ENCODE measurements around the gene EIF4H. TPM values are rescaled to one million over a fixed set of nuclear protein-coding genes. Genes with fewer than 3 reads are reported as not detected.
A peak's percentile ranks its signal among the peaks of the same experiment; 100 is the strongest.
"Not testable (repeated sequence)": the region's sequence is repeated elsewhere in the genome, so short reads cannot be mapped to it uniquely, and the experiment has no call there.

The EIF4H gene
- total RNA-seq, 4 donors from 2014 or later, result 212 to 351 (median 309) TPM

DNA sequence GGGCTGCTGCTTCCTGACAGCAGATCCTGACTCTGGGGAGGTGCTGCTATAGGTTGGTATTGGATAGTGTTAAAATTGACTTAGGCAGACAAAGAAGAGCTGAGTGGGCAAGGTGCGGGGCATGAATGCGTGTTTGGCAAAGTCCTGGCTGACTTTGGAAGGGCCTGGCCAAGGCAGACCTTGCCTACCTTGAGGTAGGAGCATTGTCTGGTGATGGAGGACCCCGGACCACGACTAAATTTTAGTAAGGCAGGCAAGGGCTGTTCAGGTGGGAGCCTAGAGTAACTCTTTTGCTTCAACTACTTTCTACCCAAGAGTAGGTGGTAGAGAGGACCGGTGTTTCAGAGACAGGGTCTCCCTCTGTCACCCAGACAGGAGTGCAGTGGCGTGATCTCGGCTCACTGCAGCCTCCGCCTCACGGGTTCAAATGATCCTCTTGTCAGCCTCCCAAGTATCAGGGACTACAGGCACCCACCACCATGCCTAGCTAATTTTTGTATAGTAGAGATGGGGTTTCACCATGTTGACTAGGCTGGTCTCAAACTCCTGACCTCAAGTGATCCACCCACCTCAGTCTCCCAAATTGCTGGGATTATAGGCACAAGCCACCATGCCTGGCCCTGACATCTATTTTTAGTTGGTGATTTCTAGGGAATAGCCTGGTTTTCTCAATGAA, 23.4 kb downstream of the EIF4H start:
- Histone ChIP-seq H3K4me1 (no peaks in the 10 kb centered on the region), H3K9me3 (no peaks in the 10 kb centered on the region), H3K36me3 (peaks cover 29 to 60% (median 54%) of the 10 kb centered on the region in 4 donors), H3K4me3 (no peak overlapping the region), H3K27me3 (no peaks in the 10 kb centered on the region), H3K27ac (replicated peaks in 1 of 4) (no peak overlapping the region)
- TF ChIP-seq, protein P1, sequence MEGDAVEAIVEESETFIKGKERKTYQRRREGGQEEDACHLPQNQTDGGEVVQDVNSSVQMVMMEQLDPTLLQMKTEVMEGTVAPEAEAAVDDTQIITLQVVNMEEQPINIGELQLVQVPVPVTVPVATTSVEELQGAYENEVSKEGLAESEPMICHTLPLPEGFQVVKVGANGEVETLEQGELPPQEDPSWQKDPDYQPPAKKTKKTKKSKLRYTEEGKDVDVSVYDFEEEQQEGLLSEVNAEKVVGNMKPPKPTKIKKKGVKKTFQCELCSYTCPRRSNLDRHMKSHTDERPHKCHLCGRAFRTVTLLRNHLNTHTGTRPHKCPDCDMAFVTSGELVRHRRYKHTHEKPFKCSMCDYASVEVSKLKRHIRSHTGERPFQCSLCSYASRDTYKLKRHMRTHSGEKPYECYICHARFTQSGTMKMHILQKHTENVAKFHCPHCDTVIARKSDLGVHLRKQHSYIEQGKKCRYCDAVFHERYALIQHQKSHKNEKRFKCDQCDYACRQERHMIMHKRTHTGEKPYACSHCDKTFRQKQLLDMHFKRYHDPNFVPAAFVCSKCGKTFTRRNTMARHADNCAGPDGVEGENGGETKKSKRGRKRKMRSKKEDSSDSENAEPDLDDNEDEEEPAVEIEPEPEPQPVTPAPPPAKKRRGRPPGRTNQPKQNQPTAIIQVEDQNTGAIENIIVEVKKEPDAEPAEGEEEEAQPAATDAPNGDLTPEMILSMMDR (IDR thresholded peaks at IDR 0.05), result no peak
- TF ChIP-seq EP300 (IDR thresholded peaks at IDR 0.05) (no peak), POLR2AphosphoS5 (IDR thresholded peaks at IDR 0.05) (peak in 1 of 2 donors; percentile 3), POLR2A (IDR thresholded peaks at IDR 0.05; ENCODE audit: low read depth) (no peak)
- intact Hi-C loops (cut with DNase I), result no loop called here
- WGBS, result 97% methylated on average over 9 of the region's 9 CpGs
- no peak for DNase-seq (ENCODE audit: extremely low spot score)

DNA sequence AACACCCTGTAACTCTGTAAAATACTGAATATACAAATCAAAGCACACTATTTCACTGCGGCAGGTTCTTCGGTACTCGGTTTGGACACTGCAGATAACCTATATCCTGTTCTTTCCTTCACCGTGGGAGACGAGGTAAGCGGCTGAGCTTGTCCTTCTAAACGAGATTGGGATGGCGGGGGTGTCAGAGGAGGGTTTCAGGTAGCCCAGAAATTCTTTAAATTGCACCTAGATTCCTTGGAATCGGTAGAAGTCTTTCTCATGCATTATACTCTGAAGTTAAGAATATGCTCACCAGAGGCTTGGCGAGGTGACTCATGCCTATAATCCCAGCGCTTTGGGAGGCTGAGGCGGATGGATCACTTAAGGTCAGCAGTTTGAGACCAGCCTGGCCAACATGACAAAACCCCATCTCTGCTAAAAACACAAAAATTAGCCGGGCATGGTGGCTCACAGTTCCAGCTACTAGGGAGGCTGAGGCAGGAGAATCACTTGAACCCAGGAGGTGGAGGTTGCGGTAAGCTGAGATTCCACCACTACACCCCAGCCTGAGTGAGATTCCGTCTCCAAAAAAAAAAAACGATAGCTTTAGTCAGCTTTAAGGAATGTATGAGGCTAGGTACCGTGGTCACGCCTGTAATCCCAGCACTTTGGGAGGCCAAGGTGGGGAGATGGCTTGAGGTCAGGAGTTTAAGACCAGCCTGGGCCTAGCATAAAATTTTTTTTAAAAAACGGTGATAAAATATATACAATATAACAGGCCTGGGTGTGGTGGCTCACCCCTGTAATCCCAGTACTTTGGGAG, 25.6 kb downstream of the EIF4H start:
- DNase-seq (ENCODE audit: extremely low spot score), result no peak
- no peaks in the 10 kb centered on the region for H3K9me3 ChIP-seq
- TF ChIP-seq POLR2A (IDR thresholded peaks at IDR 0.05; ENCODE audit: low read depth) (no peak), EP300 (IDR thresholded peaks at IDR 0.05) (no peak), POLR2AphosphoS5 (IDR thresholded peaks at IDR 0.05) (no peak)
- TF ChIP-seq, protein P1 (IDR thresholded peaks at IDR 0.05), result no peak
- no peaks in the 10 kb centered on the region for H3K27me3 ChIP-seq
- H3K4me1 ChIP-seq, result peaks cover 0 to 5% (median 0%) of the 10 kb centered on the region in 4 donors
- H3K36me3 ChIP-seq, result peaks cover 9 to 38% (median 33%) of the 10 kb centered on the region in 4 donors
- intact Hi-C loops (cut with DNase I), result no loop called here
- H3K27ac ChIP-seq (replicated peaks in 1 of 4), result no peak overlapping the region
- no peak overlapping the region for H3K4me3 ChIP-seq
- WGBS, result 81% methylated on average over 19 of the region's 19 CpGs

DNA sequence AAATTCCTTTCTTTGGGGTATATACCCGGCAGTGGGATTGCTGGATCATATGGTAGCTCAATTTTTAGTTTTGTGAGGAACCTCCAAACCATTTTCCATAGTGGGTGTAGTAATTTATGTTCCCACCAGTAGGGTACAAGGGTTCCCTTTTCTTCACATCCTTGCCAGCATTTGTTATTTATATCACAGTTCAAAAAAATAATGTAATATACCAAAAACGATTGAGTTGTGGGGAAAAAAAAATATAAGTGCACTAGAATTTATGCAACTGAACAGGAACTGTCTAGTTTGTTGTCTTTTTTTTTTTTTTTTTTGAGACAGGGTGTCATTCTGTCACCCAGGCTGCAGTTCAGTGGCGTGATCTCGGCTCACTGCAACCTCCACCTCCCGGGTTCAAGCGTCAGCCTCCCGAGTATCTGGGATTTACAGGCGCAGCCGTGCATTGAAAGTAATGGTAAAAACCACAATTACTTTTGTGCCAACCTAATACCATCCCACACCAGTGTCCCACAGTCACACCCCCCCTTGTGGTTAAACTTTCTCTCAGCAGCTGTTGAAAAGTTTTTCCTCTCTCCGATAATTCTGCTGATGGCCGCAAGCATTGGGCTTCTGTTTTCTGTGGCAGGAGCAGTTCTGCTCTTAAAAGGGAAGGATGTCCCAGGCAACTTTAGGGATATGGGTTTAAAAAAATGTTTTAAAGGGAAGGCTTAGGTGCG, 28.8 kb downstream of the EIF4H start:
- 50% methylated on average over 12 of the region's 12 CpGs for WGBS
- H3K27me3 ChIP-seq, result no peaks in the 10 kb centered on the region
- peaks cover 0 to 11% (median 7%) of the 10 kb centered on the region in 4 donors for H3K36me3 ChIP-seq
- no peak overlapping the region for H3K27ac ChIP-seq (replicated peaks in 1 of 4)
- no peak for DNase-seq (ENCODE audit: extremely low spot score)
- TF ChIP-seq, protein P1 (IDR thresholded peaks at IDR 0.05), result peak; percentile 22 to 46 (median 27)
- TF ChIP-seq POLR2A (IDR thresholded peaks at IDR 0.05; ENCODE audit: low read depth), result no peak
- intact Hi-C loops (cut with DNase I), result no loop called here
- H3K9me3 ChIP-seq, result no peaks in the 10 kb centered on the region
- H3K4me3 ChIP-seq, result no peak overlapping the region
- peaks cover 4 to 14% (median 9%) of the 10 kb centered on the region in 4 donors for H3K4me1 ChIP-seq

DNA sequence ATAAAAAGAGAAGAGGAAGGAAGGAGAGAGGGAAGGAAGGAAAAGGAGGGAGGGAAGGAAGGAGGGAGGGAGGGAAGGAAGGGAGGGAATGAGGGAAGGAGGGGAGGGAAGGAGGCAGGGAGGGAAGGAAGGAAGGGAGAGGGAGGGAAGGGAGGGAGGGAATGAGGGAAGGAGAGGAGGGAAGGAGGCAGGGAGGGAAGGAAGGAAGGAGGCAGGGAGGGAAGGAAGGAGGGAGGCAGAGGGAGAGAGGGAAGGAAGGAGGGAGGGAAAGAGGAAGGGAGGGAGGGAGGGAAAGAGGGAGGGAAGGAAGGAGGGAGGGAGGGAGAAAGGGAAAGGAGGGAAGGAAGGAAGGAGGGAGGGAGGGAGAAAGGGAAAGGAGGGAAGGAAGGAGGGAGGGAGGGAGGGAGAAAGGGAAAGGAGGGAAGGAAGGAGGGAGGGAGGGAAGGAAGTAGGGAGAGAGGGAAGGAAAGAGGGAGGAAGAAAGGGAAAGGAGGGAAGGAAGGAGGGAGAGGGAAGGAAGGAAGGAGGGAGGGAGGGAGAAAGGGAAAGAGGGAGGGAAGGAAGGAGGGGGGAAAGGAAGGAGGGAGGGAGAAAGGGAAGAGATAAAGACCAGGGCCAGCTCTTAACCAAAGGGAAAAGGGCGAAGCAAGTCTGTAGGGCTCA, 29.9 kb downstream of the EIF4H start:
- H3K4me1 ChIP-seq, result peaks cover 4 to 15% (median 9%) of the 10 kb centered on the region in 4 donors
- 95% methylated on average over 1 of the region's 1 CpG for WGBS
- H3K4me3 ChIP-seq, result no peak overlapping the region
- no peak overlapping the region for H3K27ac ChIP-seq (replicated peaks in 1 of 4)
- DNase-seq (ENCODE audit: extremely low spot score), result no peak
- TF ChIP-seq POLR2AphosphoS5 (IDR thresholded peaks at IDR 0.05), result no peak
- TF ChIP-seq, protein P1 (IDR thresholded peaks at IDR 0.05), result no peak
- no peak for TF ChIP-seq POLR2A (IDR thresholded peaks at IDR 0.05; ENCODE audit: low read depth)
- no peak for TF ChIP-seq EP300 (IDR thresholded peaks at IDR 0.05)
- intact Hi-C loops (cut with DNase I), result no loop called here
- H3K36me3 ChIP-seq, result peaks cover 0 to 2% (median 0%) of the 10 kb centered on the region in 4 donors
- H3K9me3 ChIP-seq, result no peaks in the 10 kb centered on the region
- no peaks in the 10 kb centered on the region for H3K27me3 ChIP-seq

DNA sequence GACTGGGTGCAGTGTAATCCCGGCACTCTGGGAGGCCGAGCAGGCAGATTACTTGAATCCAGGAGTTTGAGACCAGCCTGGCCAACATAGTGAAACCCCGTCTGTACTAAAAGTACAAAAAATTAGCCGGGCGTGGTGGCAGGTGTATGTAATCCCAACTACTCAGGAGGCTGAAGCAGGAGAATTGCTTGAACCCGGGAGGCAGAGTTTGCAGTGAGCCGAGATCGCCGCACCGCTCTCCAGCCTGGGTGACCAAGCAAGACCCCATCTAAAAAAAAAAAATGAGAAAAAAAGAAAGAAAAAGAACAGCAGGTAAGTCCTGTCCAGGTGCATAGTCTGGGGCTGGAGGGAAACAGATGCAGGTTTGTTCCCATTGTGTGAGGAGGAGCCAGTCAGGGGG, 31.9 kb downstream of the EIF4H start:
- not testable (repeated sequence) for H3K4me3 ChIP-seq; H3K27ac ChIP-seq (replicated peaks in 1 of 4); H3K27me3 ChIP-seq; DNase-seq (ENCODE audit: extremely low spot score); H3K36me3 ChIP-seq; H3K9me3 ChIP-seq
- 79% methylated on average over 10 of the region's 10 CpGs for WGBS
- intact Hi-C loops (cut with DNase I), result loop anchor here (2.0 kb wide), 1 partner anchor 195 kb away; no protein-coding TSS in a partner anchor
- H3K4me1 ChIP-seq, result peaks cover 7 to 29% (median 22%) of the 10 kb centered on the region in 4 donors
